Measurements from ENCODE around the gene CDH4. TPM values are rescaled to one million over a fixed set of nuclear protein-coding genes. Genes with fewer than 3 reads are reported as not detected.

Gene CDH4
- total RNA-seq, 2 experiments from 2014 or later, result 0.10 to 0.15 TPM

GRCh38 chr20:61544910-61545889, 293.1 kb downstream of the CDH4 start:
- DNase-seq, result no peak
- no peak overlapping the region for H3K4me3 Mint-ChIP-seq
- H3K27ac Mint-ChIP-seq, result no peak overlapping the region
- CTCF ChIA-PET, result no interaction called here
- H3K4me1 Mint-ChIP-seq (ENCODE audit: low read depth), result no peaks in the 10 kb centered on the region
- no peaks in the 10 kb centered on the region for H3K9me3 Mint-ChIP-seq
- intact Hi-C loops (cut with micrococcal nuclease), result no loop called here
- H3K27me3 Mint-ChIP-seq (ENCODE audit: low read depth), result peaks cover 1% of the 10 kb centered on the region
- H3K36me3 Mint-ChIP-seq (ENCODE audit: low read depth), result no peaks in the 10 kb centered on the region

GRCh38 chr20:61546641-61547040, 294.6 kb downstream of the CDH4 start:
- DNase-seq, result no peak
- Mint-ChIP-seq H3K27me3 (ENCODE audit: low read depth) (peaks cover 1% of the 10 kb centered on the region), H3K4me1 (ENCODE audit: low read depth) (no peaks in the 10 kb centered on the region), H3K27ac (no peak overlapping the region), H3K36me3 (ENCODE audit: low read depth) (no peaks in the 10 kb centered on the region), H3K9me3 (peaks cover 5% of the 10 kb centered on the region), H3K4me3 (no peak overlapping the region)
- intact Hi-C loops (cut with micrococcal nuclease), result no loop called here
- CTCF ChIA-PET, result no interaction called here

- Mint-ChIP-seq H3K9me3 (peaks cover 8% of the 10 kb centered on the region), H3K36me3 (ENCODE audit: low read depth) (no peaks in the 10 kb centered on the region), H3K27me3 (ENCODE audit: low read depth) (peaks cover 1% of the 10 kb centered on the region), H3K4me3 (no peak overlapping the region), H3K27ac (no peak overlapping the region), H3K4me1 (ENCODE audit: low read depth) (no peaks in the 10 kb centered on the region)
- DNase-seq, result no peak
- CTCF ChIA-PET, result no interaction called here
- intact Hi-C loops (cut with micrococcal nuclease), result no loop called here
These were observed 296.0 kb downstream of the CDH4 start for GRCh38 chr20:61548069-61548468.

- no peaks in the 10 kb centered on the region for H3K4me1 Mint-ChIP-seq (ENCODE audit: low read depth)
- CTCF ChIA-PET, result no interaction called here
- H3K9me3 Mint-ChIP-seq, result peaks cover 8% of the 10 kb centered on the region
- no peaks in the 10 kb centered on the region for H3K36me3 Mint-ChIP-seq (ENCODE audit: low read depth)
- H3K4me3 Mint-ChIP-seq, result no peak overlapping the region
- DNase-seq, result no peak
- H3K27me3 Mint-ChIP-seq (ENCODE audit: low read depth), result peaks cover 1% of the 10 kb centered on the region
- intact Hi-C loops (cut with micrococcal nuclease), result no loop called here
- H3K27ac Mint-ChIP-seq, result no peak overlapping the region
These were observed 297.8 kb downstream of the CDH4 start for GRCh38 chr20:61549865-61550264.

- Mint-ChIP-seq H3K27ac (no peak overlapping the region), H3K9me3 (peaks cover 8% of the 10 kb centered on the region), H3K4me1 (ENCODE audit: low read depth) (no peaks in the 10 kb centered on the region), H3K36me3 (ENCODE audit: low read depth) (no peaks in the 10 kb centered on the region), H3K27me3 (ENCODE audit: low read depth) (no peaks in the 10 kb centered on the region), H3K4me3 (no peak overlapping the region)
- intact Hi-C loops (cut with micrococcal nuclease), result no loop called here
- CTCF ChIA-PET, result no interaction called here
- no peak for DNase-seq
These were observed 299.3 kb downstream of the CDH4 start for GRCh38 chr20:61551401-61551800.

- no peaks in the 10 kb centered on the region for H3K4me1 Mint-ChIP-seq (ENCODE audit: low read depth)
- intact Hi-C loops (cut with micrococcal nuclease), result no loop called here
- no peak overlapping the region for H3K4me3 Mint-ChIP-seq
- DNase-seq, result no peak
- H3K36me3 Mint-ChIP-seq (ENCODE audit: low read depth), result no peaks in the 10 kb centered on the region
- no peak overlapping the region for H3K27ac Mint-ChIP-seq
- CTCF ChIA-PET, result no interaction called here
- no peaks in the 10 kb centered on the region for H3K27me3 Mint-ChIP-seq (ENCODE audit: low read depth)
- H3K9me3 Mint-ChIP-seq, result peaks cover 8% of the 10 kb centered on the region
These were observed 302.6 kb downstream of the CDH4 start for GRCh38 chr20:61554617-61555016.

GRCh38 chr20:61555566-61555965, 303.5 kb downstream of the CDH4 start:
- no peak for DNase-seq
- CTCF ChIA-PET, result no interaction called here
- peaks cover 8% of the 10 kb centered on the region for H3K9me3 Mint-ChIP-seq
- intact Hi-C loops (cut with micrococcal nuclease), result no loop called here
- H3K36me3 Mint-ChIP-seq (ENCODE audit: low read depth), result no peaks in the 10 kb centered on the region
- H3K4me1 Mint-ChIP-seq (ENCODE audit: low read depth), result no peaks in the 10 kb centered on the region
- no peaks in the 10 kb centered on the region for H3K27me3 Mint-ChIP-seq (ENCODE audit: low read depth)
- H3K4me3 Mint-ChIP-seq, result no peak overlapping the region
- no peak overlapping the region for H3K27ac Mint-ChIP-seq

- no peak overlapping the region for H3K27ac Mint-ChIP-seq
- peaks cover 8% of the 10 kb centered on the region for H3K9me3 Mint-ChIP-seq
- CTCF ChIA-PET, result no interaction called here
- no peaks in the 10 kb centered on the region for H3K27me3 Mint-ChIP-seq (ENCODE audit: low read depth)
- intact Hi-C loops (cut with micrococcal nuclease), result no loop called here
- H3K4me3 Mint-ChIP-seq, result no peak overlapping the region
- H3K4me1 Mint-ChIP-seq (ENCODE audit: low read depth), result no peaks in the 10 kb centered on the region
- H3K36me3 Mint-ChIP-seq (ENCODE audit: low read depth), result no peaks in the 10 kb centered on the region
- no peak for DNase-seq
These were observed 304.1 kb downstream of the CDH4 start for GRCh38 chr20:61556111-61556510.

GRCh38 chr20:61556673-61557072, 304.6 kb downstream of the CDH4 start:
- Mint-ChIP-seq H3K4me1 (ENCODE audit: low read depth) (no peaks in the 10 kb centered on the region), H3K27me3 (ENCODE audit: low read depth) (no peaks in the 10 kb centered on the region), H3K4me3 (no peak overlapping the region), H3K27ac (no peak overlapping the region), H3K9me3 (peaks cover 3% of the 10 kb centered on the region), H3K36me3 (ENCODE audit: low read depth) (no peaks in the 10 kb centered on the region)
- DNase-seq, result no peak
- intact Hi-C loops (cut with micrococcal nuclease), result no loop called here
- CTCF ChIA-PET, result no interaction called here

GRCh38 chr20:61557621-61558020, 305.6 kb downstream of the CDH4 start:
- no peaks in the 10 kb centered on the region for H3K27me3 Mint-ChIP-seq (ENCODE audit: low read depth)
- no peaks in the 10 kb centered on the region for H3K9me3 Mint-ChIP-seq

GRCh38 chr20:61558726-61559125, 306.7 kb downstream of the CDH4 start:
- DNase-seq, result no peak
- H3K27ac Mint-ChIP-seq, result no peak overlapping the region
- H3K9me3 Mint-ChIP-seq, result no peaks in the 10 kb centered on the region
- H3K36me3 Mint-ChIP-seq (ENCODE audit: low read depth), result no peaks in the 10 kb centered on the region
- H3K4me3 Mint-ChIP-seq, result no peak overlapping the region
- CTCF ChIA-PET, result no interaction called here
- no peaks in the 10 kb centered on the region for H3K27me3 Mint-ChIP-seq (ENCODE audit: low read depth)
- H3K4me1 Mint-ChIP-seq (ENCODE audit: low read depth), result no peaks in the 10 kb centered on the region
- intact Hi-C loops (cut with micrococcal nuclease), result no loop called here

More at GRCh38 chr20:61557621-61558020, 305.6 kb downstream of the CDH4 start:
- H3K4me3 Mint-ChIP-seq, result no peak overlapping the region
- H3K4me1 Mint-ChIP-seq (ENCODE audit: low read depth), result no peaks in the 10 kb centered on the region
- no peaks in the 10 kb centered on the region for H3K36me3 Mint-ChIP-seq (ENCODE audit: low read depth)
- CTCF ChIA-PET, result no interaction called here
- no peak for DNase-seq
- H3K27ac Mint-ChIP-seq, result no peak overlapping the region
- intact Hi-C loops (cut with micrococcal nuclease), result no loop called here

GRCh38 chr20:61559706-61560315, 307.8 kb downstream of the CDH4 start:
- intact Hi-C loops (cut with micrococcal nuclease), result no loop called here
- Mint-ChIP-seq H3K4me1 (ENCODE audit: low read depth) (no peaks in the 10 kb centered on the region), H3K9me3 (no peaks in the 10 kb centered on the region), H3K27ac (no peak overlapping the region), H3K4me3 (no peak overlapping the region), H3K36me3 (ENCODE audit: low read depth) (no peaks in the 10 kb centered on the region), H3K27me3 (ENCODE audit: low read depth) (no peaks in the 10 kb centered on the region)
- CTCF ChIA-PET, result no interaction called here
- no peak for DNase-seq

GRCh38 chr20:61560361-61560853, 308.3 kb downstream of the CDH4 start:
- Mint-ChIP-seq H3K36me3 (ENCODE audit: low read depth) (no peaks in the 10 kb centered on the region), H3K27me3 (ENCODE audit: low read depth) (no peaks in the 10 kb centered on the region), H3K27ac (no peak overlapping the region), H3K4me3 (no peak overlapping the region), H3K4me1 (ENCODE audit: low read depth) (no peaks in the 10 kb centered on the region), H3K9me3 (no peaks in the 10 kb centered on the region)
- CTCF ChIA-PET, result no interaction called here
- intact Hi-C loops (cut with micrococcal nuclease), result no loop called here
- DNase-seq, result no peak
